Hematopoietic multipotent progenitor cell treated with erythropoietin and hydrocortisone succinate and interleukin-3 and kit ligand, for 15 days (in vitro differentiated cells): Measurements from ENCODE around the gene PHF13.

Source experiments
- DNase-seq: peaks from one replicate; pipeline ENCODE4 v3.0.0-alpha.2; 2015; ENCODE audit warnings: low spot score

The PHF13 gene

DNA sequence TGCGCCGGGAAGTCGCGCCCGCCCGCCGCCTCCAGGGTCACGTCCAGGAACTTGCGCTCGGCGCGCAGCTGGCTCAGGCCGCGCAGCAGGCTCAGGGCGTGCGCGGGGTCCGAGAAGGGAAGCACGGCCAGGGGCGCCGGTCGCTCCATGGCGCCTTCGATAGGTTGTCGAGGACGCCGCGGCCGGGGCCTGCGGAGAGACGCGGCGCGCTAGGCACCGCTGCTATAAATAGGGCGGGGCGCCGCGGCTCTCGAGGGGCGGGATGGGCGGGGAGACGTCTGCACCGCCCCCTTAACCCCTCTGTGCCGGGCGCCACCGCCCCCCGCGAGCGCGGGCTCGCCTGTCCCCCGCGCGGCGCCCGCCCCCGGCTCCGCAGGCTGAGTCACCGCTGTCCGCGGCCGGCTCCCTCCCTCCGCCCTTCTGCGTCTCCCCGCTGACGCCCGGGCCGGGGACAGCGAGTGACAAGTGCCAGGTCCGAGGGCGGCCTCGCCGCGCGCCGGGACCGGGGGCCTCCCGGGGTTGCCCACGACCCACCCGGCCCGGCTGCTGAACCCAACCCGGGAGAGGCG lies 10.8 kb upstream of the PHF13 start, which contains the start of gene KLHL21:
TSS of gene KLHL21 (minus strand) at position 201 of the 569 bp plus-strand sequence. CDS start at position 149, 52 bp downstream.
- DNase-seq = peak; percentile 93

DNA sequence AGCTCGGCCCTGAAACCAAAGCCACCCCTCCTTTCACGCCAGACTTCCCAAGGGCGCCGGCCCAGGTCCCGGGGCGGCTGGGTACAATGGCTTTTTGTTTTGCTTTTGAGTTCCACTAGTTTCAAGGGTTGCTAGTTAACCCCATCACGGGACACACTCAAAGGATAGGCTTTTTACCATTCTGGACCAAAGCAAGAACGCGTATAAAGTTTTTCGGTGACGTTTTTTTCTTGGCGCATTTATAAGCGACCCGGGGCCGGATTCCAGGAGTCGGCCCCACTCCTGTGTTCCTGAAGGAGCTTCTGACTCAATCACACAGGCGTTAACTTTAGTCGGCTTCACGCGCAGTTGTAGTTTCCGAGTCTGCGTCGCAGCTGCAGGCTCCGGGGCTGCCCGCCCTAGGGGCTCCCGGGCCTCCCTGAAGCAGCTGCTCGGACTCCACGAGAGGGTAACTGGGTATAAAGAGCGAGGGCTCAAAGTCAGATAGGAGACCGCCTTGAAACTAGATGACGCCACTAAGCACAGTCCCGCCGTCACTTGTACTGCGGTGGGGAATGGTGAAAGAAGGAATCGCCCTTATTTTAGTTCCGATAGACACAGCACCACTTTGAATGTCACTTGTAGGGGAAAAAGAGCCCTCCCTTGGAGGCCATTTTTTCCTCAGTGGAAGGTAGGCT lies 10.2 kb upstream of the PHF13 start:
- DNase-seq = peak; percentile 66

DNA sequence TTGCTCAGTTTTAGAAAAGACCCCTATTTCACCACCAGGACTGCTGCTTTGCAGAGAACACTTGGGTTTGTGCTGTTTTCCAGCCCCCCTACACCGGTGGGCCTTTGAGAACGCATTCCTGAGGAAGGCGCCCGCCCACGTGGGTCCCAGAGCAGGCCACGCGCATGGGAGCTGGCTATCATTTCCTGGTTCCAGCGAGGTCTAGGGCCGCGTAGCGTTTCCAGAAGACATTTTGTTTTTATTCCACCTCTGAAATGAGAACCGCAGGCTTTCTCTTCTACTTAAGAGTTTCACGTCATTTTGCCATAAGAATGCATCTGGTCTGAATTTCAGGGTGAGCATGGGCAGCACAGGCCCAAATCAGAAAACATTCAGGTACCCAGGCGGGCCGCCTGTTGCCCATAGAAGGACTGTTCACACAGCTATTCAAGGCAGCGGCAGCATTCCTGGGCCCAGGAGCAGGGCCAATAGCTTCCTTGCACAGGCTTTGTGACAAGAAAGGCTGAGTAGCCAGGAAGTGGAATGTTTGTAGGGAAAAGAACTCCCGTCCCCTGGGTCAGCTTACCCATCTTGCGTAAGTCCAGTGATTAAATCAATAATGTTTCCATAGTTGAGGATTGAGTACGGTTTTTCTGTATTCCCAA lies 9.5 kb upstream of the PHF13 start:
- DNase-seq = no peak

GRCh38 chr1:6612641-6613360 lies 730 bp upstream of the PHF13 start:
- DNase-seq = no peak

DNA sequence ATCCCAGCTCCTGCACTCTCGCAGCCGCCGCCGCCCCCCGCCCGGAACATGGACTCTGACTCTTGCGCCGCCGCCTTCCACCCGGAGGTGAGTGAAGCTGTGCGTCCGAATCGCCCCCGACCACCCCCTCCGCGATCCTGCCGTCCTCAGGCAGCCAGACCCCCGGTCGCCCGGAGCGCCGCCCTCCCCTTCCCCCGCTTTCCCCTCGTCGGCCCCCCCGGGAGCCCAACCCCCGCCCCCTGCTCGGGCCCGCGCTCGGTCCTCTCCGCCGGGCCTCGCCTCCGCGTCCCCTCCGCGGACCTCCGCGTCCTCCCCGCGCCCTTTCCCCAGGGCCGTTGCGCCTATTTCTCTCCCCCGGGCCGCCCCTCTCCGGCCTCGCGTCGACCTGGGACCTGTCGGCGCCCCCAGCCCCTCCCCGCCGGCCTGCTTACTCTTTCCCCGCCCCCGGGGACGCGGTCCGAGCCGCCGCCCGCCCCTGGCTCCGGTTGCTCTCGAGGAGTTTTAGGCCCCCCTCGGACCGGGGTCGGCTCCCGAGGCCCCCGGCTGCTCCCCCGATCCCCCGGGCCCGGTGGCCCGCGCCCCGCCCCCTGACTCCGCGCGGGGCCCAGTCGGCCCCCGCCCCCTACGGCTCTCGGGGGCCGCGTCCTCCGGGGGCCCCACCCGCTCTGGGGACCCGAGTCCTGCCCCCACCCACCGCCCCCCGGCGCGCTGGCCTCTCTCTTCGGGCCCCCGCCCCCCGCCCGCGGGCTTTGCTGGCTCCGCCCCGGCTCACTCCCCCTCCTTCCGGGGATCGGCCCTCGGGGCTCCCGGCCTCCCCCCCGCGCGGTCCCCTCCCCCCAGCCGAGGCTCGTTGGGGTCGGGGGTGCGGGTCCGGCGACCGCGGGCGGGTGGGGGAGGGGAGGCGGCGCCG lies 743 bp downstream of the PHF13 start:
- DNase-seq = no peak

- no peak for DNase-seq
Measured at GRCh38 chr1:6614929-6615785, 1.6 kb downstream of the PHF13 start.

GRCh38 chr1:6619045-6619444 lies 5.5 kb downstream of the PHF13 start:
- no peak for DNase-seq

DNA sequence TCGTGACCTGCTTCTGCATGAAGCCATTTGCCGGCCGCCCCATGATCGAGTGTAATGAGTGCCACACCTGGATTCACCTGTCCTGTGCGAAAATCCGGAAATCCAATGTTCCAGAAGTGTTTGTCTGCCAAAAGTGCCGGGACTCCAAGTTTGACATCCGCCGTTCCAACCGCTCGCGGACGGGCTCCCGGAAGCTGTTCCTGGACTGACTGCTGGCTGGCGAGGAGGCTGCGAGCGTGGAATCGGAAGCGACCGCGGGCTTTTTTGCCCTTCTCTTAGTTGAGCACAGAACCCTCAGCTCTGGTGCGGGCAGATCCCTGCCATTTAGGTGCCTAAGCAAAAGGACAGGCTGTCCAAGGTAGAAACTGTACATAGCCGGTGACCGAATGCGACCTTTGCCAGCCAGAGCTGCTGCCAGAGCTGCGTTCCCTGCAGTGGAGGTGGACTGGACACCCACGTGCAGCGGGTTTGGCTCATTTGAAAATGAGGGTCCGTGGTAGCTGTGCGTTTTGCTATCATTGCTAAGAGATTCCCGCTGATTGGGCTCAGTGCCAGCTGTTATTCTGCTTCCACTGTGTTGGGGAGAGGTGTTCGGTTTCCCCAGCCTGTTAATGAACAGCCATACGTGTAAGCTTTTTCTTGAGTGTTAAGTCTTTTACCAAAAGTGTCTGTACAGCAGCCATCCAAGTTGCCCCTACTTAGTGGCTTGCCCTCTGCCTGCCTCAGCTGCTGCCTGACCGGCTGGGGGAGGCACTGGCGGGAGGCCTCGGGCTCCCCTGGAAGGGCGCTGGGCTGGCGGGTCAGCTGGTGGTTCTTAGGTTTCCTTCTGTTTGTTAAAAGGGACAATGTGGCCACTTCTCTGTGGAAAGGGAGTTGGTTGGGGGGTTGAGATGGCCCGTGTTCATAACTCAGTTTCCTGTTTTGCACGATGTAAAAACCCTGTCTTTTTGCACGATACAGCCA lies 8.2 kb downstream of the PHF13 start:
- DNase-seq = no peak

GRCh38 chr1:6622396-6623152 lies 9.0 kb downstream of the PHF13 start:
- DNase-seq = no peak

DNA sequence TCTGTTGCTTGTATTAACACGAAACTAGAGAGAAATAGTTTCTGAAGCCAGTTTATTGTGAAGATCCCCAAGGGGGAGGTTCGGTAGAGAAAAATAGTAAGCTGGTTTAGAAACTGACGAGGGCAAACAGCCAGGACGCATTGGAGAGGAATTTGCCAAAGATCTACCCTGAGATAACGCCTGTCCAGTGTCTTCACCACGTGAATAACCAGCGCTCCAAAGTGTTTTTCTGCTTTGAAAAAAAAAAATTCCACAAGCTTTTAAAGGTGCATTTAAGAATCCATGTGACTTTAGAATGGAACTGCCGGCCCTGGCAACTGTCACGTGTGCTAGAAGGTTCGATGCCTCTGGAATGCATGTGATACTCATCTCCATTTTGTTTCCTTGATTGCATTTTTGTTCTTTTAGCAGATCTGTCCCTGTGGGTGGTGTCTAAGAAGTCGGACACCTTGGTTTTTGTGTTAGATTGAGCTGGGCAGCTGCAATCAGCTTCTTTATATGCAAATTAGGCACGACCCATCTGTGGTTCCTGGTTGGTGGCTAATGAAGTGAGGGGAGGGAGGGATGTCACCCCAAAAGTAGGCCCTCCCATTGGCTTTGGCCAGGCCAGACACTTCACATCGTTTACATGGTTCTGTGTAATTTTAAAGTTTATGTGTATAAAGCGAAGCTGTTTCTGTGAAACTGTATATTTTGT lies 9.9 kb downstream of the PHF13 start:
- DNase-seq = no peak

- peak; percentile 88 for DNase-seq
Measured at GRCh38 chr1:6624710-6625583, 11.4 kb downstream of the PHF13 start, which contains the start of gene THAP3. Gene THAP3, plus strand, starts transcription at chr1:6624868. Its CDS starts 351 bp downstream, at chr1:6625219.

DNA sequence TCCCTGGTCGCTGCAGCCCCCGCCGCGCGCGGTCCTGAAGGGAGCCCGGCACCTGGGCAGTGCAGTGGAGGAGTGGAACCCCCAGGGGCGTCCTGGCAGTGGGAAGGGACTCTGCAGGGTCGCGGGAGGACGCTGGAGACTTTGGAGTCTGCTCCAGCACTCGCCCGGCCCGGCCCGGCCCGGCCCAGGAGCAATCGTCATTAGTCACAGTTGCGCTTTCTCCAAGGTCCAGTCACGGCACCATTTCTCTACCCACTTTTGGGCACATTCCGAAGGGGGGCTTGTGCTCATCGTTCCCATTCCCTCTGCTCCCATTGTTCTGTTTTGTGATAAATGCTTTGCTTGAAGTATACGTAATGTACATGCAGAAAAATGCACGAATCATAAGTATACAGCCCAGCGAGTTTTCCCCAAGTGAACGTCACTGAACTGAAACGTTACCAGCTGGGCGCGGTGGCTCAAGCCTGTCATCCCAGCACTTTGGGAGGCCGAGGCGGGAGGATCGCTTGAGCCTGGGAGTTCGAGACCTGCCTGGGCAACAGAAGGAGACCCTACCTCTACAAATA lies 12.1 kb downstream of the PHF13 start:
- DNase-seq = peak; percentile 33

DNA sequence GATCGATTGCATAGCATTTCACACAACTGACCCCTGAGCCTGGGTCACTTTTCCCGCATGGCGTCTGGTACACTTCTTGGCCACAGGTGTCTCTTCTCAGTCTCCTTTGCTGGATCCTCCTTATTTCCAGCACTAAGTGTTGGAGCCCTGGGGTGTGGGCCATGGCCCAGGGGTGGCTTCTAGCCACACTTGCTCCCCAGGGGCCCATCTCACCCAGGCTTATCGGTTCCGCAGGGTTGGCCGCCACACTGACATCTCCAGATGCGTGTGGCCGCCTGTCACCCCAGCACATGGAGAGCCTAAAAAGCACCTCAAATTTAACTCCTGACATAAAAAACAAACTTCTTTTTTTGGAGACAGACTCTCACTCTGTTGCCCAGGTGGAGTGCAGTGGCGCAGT lies 13.5 kb downstream of the PHF13 start:
- DNase-seq = no peak

DNA sequence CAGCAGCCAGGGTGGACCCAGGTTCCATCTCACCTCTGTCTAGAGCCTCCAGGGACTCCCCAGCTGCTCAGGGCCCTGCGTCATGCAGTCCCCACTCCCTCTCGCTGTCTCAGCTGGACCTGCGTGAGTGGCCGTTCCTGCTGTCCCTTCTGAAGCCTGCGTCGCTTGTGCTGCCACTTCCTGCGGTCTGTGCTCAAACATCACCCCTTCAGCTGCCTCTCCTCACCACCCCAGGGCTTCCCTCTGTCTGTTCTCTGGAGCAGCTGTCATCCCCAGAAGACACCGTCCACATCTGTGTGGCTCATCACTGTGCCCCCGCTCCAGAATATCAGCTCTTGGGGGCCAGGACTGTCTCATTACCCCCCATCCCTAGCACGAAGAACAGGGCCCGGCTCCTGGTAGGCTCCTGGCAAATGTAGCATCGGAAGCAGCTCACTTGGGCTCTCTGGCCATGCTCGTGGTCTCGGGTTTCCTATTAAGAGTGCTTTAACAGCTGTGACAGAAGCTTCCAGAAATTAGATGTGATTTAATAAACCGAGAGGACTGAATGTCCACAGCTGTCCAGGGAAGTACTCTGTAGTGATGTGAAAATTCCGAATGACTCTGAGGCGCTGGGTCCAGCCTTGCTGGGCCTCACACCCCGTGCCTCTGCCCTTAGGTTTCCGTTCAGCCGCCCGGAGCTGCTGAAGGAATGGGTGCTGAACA lies 14.5 kb downstream of the PHF13 start:
- DNase-seq = no peak

DNA sequence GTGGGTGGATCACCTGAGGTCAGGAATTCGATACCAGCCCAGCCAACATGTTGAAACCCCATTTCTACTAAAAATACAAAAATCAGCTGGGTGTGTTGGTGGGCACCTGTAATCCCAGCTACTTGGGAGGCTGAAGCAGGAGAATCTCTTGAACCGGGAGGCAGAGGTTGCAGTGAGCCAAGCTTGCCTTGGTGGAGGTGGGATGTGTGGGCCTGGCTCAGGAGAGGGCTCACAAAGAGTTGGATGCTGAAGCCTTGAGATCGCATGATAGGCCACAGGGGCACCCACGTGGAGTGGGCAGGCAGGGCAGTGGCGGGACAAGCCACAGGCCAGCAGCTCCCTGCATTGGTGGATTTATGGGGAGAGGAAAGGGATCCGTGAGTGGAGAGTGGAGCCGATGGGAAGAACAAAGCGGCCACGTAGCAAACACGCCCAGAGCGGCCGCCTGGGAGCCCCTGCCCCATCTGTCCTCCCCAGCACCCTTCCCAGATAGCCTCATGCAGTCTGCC lies 15.5 kb downstream of the PHF13 start:
- DNase-seq = no peak

GRCh38 chr1:6630027-6630426 lies 16.5 kb downstream of the PHF13 start:
- DNase-seq = no peak
